SH-SY5Y (cell line): ENCODE results near the gene NEURL4.

Source experiments
- GATA2 ChIP-seq: IDR thresholded peaks from 2 replicates; pipeline ENCODE4 v1.6.1; 2011; ENCODE audit warnings: mild to moderate bottlenecking, low read depth, low read length
- GATA3 ChIP-seq: IDR thresholded peaks from 2 replicates; pipeline ENCODE4 v1.6.1; 2011; ENCODE audit warnings: low read depth, mild to moderate bottlenecking, low read length, moderate library complexity

GRCh38 chr17:7281074-7281952 is 47.8 kb downstream of the NEURL4 start, which contains the start of gene SLC2A4:
- TF ChIP-seq GATA3, result no peak
- TF ChIP-seq GATA2, result no peak
